MCF 10A (cell line): ENCODE data around the gene TBC1D22B. TPM values are rescaled to one million over a fixed set of nuclear protein-coding genes. Genes with fewer than 3 reads are reported as not detected.

Experiments
- BruUV-seq: library from RNA; stranded (reverse); fragments of 400-500 nt; replicated peaks from 2 replicates; lab custom pipeline; 2021; lab: Mats Ljungman, UMichigan
- CTCF ChIA-PET: fragments of 300-600 bp; sonication (Branson Sonifier 250); formaldehyde crosslinking; extraction: SDS; loops from one replicate; lab custom pipeline; 2021; ENCODE audit warnings: antibody characterized with exemption, inconsistent platforms; lab: Yijun Ruan, JAX
- POLR2A ChIA-PET: fragments of 300-600, 350-650 bp; sonication (Branson Sonifier 250); formaldehyde crosslinking; extraction: SDS; loops from one replicate; lab custom pipeline; 2020; ENCODE audit warnings: antibody characterized with exemption, inconsistent platforms; lab: Yijun Ruan, JAX
- DNase-seq: peaks from one replicate; pipeline ENCODE4 v3.0.0-alpha.2; 2018; ENCODE audit not compliant: unreplicated experiment
- H3K27ac Mint-ChIP-seq: one replicate; pipeline ENCODE4 v1.8.0; 2022; ENCODE audit warnings: mild to moderate bottlenecking, low read depth, mixed read lengths; ENCODE audit not compliant: unreplicated experiment
- H3K27me3 Mint-ChIP-seq: one replicate; pipeline ENCODE4 v1.8.0; 2022; ENCODE audit warnings: mixed read lengths; ENCODE audit not compliant: insufficient read depth, unreplicated experiment
- H3K36me3 Mint-ChIP-seq: one replicate; pipeline ENCODE4 v1.8.0; 2022; ENCODE audit warnings: mild to moderate bottlenecking, moderate library complexity, mixed read lengths; ENCODE audit not compliant: insufficient read depth, unreplicated experiment
- H3K4me1 Mint-ChIP-seq: one replicate; pipeline ENCODE4 v1.8.0; 2022; ENCODE audit warnings: mixed read lengths; ENCODE audit not compliant: insufficient read depth, unreplicated experiment
- H3K4me3 Mint-ChIP-seq: one replicate; pipeline ENCODE4 v1.8.0; 2022; ENCODE audit warnings: mild to moderate bottlenecking, moderate library complexity, mixed read lengths; ENCODE audit not compliant: unreplicated experiment
- H3K9me3 Mint-ChIP-seq: one replicate; pipeline ENCODE4 v1.8.0; 2022; ENCODE audit warnings: mixed read lengths; ENCODE audit not compliant: unreplicated experiment
- intact Hi-C: fragments of 100-400 bp; cut with micrococcal nuclease; formaldehyde crosslinking; loops from 2 replicates; pipeline ENCODE4 v1.14.1; 2022
- total RNA-seq: library from RNA; stranded (reverse); gene quantifications from 2 replicates; pipeline ENCODE4 v1.2.3, GENCODE V29; 2022
- TF ChIP-seq, protein P1 (sequence below): fragments of 200-600 bp; IDR thresholded peaks from one replicate; pipeline ENCODE4 v1.8.0; 2022; ENCODE audit warnings: antibody characterized with exemption, mild to moderate bottlenecking; ENCODE audit not compliant: unreplicated experiment

TBC1D22B gene
- total RNA-seq, 1 experiment from 2014 or later: 12.9 TPM

DNA sequence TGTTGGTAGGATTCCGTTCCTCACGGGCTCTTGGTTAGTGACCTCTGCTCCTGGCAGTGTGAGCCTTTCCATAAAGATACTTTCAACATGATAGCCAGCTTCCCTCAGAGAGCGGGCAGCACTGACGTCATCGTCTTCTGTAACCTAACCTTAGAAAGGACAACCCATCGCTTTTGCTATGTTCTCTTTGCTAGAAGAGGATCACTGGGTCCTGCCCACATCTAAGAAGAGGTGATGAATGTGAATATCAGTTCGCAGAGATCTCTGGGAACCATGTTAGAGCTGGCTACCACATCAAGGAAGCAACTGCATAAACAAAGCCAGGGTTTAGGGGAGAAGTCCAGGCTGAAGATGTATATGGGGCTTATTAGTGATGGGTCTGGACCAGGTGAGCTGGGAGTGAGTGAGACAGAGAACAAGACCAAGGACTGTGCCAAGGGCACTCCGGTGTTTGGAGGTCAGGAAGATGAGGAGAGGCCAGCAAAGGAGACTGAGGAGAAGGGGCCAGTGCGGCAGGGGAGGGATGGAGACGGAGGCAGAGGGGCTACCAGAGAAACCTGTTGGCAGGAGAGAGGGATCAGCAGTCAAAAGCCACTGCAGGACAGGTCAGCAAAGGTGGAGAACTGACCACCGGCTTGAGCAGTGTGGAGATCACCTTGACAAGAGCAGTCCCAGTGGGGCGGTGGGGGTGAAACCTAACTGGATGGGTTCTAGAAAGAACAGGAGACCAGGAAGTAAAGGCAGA lies 47.9 kb upstream of the TBC1D22B start:
- Mint-ChIP-seq H3K4me1 (no peaks in the 10 kb centered on the region), H3K36me3 (no peaks in the 10 kb centered on the region), H3K4me3 (no peak overlapping the region), H3K27ac (no peak overlapping the region), H3K9me3 (no peaks in the 10 kb centered on the region), H3K27me3 (no peaks in the 10 kb centered on the region)
- POLR2A ChIA-PET: interaction anchor here (0.7 to 1.6 kb wide), 11 partner anchors 8 to 324 kb away, joined by 3 to 7 read pairs (median 3); partner anchors contain the start of genes C6orf89, TBC1D22B and TMEM217
- BruUV-seq: no TSS peak
- no peak for DNase-seq
- intact Hi-C loops: loop anchor here (1.0 to 10.0 kb wide), 6 partner anchors 37 to 443 kb away; partner anchors contain the start of genes C6orf89 and TMEM217
- CTCF ChIA-PET: interaction anchor here (0.5 to 9.9 kb wide), 34 partner anchors 8 to 661 kb away, joined by 3 to 228 read pairs (median 4); partner anchors contain the start of genes C6orf89 and PIM1
- TF ChIP-seq, protein P1, sequence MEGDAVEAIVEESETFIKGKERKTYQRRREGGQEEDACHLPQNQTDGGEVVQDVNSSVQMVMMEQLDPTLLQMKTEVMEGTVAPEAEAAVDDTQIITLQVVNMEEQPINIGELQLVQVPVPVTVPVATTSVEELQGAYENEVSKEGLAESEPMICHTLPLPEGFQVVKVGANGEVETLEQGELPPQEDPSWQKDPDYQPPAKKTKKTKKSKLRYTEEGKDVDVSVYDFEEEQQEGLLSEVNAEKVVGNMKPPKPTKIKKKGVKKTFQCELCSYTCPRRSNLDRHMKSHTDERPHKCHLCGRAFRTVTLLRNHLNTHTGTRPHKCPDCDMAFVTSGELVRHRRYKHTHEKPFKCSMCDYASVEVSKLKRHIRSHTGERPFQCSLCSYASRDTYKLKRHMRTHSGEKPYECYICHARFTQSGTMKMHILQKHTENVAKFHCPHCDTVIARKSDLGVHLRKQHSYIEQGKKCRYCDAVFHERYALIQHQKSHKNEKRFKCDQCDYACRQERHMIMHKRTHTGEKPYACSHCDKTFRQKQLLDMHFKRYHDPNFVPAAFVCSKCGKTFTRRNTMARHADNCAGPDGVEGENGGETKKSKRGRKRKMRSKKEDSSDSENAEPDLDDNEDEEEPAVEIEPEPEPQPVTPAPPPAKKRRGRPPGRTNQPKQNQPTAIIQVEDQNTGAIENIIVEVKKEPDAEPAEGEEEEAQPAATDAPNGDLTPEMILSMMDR: no peak

DNA sequence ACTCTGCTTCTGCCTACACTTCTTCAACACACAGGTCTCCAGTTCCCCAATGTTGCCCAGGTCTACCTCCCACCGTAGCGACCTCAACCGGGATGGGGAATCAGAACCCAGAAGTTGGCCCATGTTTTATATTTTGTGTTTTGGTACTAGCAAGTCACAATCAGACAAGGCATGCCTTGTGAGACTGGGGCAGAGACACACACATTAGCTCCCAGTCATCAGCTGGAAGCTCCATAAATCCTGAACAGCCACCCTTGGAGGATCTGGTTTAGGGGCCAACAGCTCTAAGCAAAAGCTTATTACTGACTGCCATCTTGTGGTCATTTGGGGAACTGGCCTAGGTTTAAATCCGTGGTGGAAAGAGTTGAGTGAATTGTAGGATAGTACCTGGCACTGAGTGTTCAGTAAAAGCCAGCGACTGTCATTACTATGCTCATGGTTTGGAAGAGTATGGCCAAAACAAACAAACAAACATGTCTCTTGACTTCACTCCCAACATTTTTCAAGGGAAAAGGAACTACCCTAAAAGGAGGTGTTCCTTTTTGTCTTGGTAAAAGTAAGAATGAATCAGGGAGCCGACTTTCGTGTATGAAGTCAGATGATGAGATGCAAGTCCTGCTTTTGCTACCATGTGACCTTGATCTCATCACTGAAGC lies 47.1 kb upstream of the TBC1D22B start:
- TF ChIP-seq, protein P1: peak; percentile 89
- intact Hi-C loops: loop anchor here (1.0 to 10.0 kb wide), 6 partner anchors 38 to 444 kb away; partner anchors contain the start of genes C6orf89 and TMEM217
- peak; percentile 87 for DNase-seq
- POLR2A ChIA-PET: interaction anchor here (0.7 to 1.6 kb wide), 11 partner anchors 9 to 325 kb away, joined by 3 to 7 read pairs (median 3); partner anchors contain the start of genes C6orf89, TBC1D22B and TMEM217
- CTCF ChIA-PET: interaction anchor here (0.6 to 9.9 kb wide), 24 partner anchors 9 to 521 kb away, joined by 3 to 228 read pairs (median 5); partner anchors contain the start of gene PIM1
- no peaks in the 10 kb centered on the region for H3K9me3 Mint-ChIP-seq
- no peaks in the 10 kb centered on the region for H3K4me1 Mint-ChIP-seq
- H3K27me3 Mint-ChIP-seq: no peaks in the 10 kb centered on the region
- BruUV-seq: no TSS peak
- H3K4me3 Mint-ChIP-seq: no peak overlapping the region
- no peaks in the 10 kb centered on the region for H3K36me3 Mint-ChIP-seq
- no peak overlapping the region for H3K27ac Mint-ChIP-seq

DNA sequence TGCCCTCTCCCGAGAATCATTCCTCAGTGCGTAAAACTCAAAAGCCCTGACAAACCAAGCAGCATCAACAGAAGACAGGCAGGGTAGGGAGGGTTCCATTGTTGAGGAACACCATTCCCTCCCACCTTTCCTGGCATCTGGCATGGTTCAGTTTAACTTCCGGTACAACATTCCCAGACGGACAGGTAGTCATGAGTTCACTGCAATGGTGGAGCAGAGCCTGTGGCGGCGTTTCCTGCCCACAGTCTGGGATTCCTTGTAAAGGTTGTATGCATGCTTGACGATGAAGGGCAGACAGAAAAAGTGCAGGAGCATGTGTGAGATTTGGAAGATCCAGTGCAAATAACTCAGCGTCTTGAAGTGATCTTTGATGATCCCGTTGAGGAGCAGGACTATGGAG lies 45.3 kb upstream of the TBC1D22B start:
- Mint-ChIP-seq H3K4me1 (no peaks in the 10 kb centered on the region), H3K36me3 (no peaks in the 10 kb centered on the region), H3K4me3 (no peak overlapping the region), H3K9me3 (no peaks in the 10 kb centered on the region), H3K27me3 (no peaks in the 10 kb centered on the region), H3K27ac (no peak overlapping the region)
- ChIA-PET POLR2A (interaction anchor here (0.5 to 1.2 kb wide), 2 partner anchors 192 to 350 kb away, joined by 3 to 4 read pairs; no protein-coding TSS in a partner anchor), CTCF (interaction anchor here (0.6 to 9.9 kb wide), 10 partner anchors 9 to 327 kb away, joined by 3 to 228 read pairs (median 8); partner anchors contain the start of gene C6orf89)
- no peak for DNase-seq
- no TSS peak for BruUV-seq
- TF ChIP-seq, protein P1: no peak
- intact Hi-C loops: loop anchor here (10.0 kb wide), 1 partner anchor 327 kb away; the partner anchor contains the start of gene C6orf89
